Liver (tissue), 3 donors: ENCODE data around the gene RNF141.

ENCODE experiments used
- EGR1 ChIP-seq, 2 donors: IDR thresholded peaks; 2 replicates each; pipeline ENCODE4 v1.6.1; 2016 to 2018; ENCODE audit warnings: antibody characterized with exemption in 2 of 2, low read depth in 2 of 2
- TF ChIP-seq, protein P1 (sequence below): fragments of 150-350 bp; IDR thresholded peaks from 2 replicates; pipeline ENCODE4 v1.5.1; 2017; ENCODE audit warnings: improper control_type of control experiment, low read depth, low read length; ENCODE audit not compliant: missing input control
- donor health status: healthy.
- donor health status: healthy.

DNA sequence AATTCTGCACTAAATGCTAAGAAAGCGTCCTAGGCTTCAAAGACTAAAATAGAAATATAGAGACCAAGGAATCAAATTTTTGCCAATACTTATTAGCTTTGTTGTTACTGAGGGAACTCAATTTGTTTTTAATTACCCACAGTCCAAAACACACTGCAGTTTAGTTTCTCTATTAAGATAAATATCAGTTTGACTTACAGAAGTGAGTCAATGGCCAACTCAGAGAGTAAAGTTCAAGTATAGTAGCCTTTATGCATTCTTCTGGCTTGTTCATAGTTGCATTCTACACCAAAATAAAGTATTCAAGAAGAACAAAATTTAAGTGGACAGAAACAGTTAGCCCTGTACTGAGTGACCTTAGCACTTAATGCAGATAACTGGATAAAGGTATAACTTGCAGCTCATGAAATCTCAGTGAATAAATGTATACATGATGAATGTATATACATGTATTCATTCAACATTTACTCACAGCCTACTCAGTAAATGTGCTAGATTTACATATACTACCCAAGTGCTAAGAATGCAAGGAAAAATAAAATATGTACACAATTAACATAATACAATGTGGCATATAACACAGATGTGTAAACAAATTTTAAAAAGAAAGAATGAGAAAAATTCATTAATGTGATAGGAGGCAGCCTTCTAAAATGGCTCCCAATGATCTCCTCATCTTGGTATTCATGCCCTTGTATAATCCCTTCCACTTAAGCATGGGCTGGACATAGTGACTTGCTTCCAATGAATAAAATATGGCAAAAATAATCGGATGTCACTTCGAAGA is 9.7 kb upstream of the RNF141 start:
- TF ChIP-seq, protein P1, sequence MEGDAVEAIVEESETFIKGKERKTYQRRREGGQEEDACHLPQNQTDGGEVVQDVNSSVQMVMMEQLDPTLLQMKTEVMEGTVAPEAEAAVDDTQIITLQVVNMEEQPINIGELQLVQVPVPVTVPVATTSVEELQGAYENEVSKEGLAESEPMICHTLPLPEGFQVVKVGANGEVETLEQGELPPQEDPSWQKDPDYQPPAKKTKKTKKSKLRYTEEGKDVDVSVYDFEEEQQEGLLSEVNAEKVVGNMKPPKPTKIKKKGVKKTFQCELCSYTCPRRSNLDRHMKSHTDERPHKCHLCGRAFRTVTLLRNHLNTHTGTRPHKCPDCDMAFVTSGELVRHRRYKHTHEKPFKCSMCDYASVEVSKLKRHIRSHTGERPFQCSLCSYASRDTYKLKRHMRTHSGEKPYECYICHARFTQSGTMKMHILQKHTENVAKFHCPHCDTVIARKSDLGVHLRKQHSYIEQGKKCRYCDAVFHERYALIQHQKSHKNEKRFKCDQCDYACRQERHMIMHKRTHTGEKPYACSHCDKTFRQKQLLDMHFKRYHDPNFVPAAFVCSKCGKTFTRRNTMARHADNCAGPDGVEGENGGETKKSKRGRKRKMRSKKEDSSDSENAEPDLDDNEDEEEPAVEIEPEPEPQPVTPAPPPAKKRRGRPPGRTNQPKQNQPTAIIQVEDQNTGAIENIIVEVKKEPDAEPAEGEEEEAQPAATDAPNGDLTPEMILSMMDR = no peak
- TF ChIP-seq EGR1 (IDR thresholded peaks at IDR 0.05; ENCODE audit: low read depth in 2 of 2) = no peak
